GM18502 (cell line): Measurements from ENCODE around the gene ELFN1.

Experiments
- ATAC-seq: cut with Tn5 transposase; IDR thresholded peaks from one replicate; pipeline ENCODE4 v1.9.1; 2021; ENCODE audit warnings: mild to moderate bottlenecking; ENCODE audit not compliant: unreplicated experiment, poor library complexity

Gene ELFN1

GRCh38 chr7:1662101-1662500 is 8.0 kb upstream of the ELFN1 start:
- no peak for ATAC-seq

- no peak for ATAC-seq
Measured at GRCh38 chr7:1662767-1663166, 7.3 kb upstream of the ELFN1 start.

- ATAC-seq: no peak
Measured at GRCh38 chr7:1663223-1663622, 6.9 kb upstream of the ELFN1 start.

GRCh38 chr7:1663857-1664651 is 6.0 kb upstream of the ELFN1 start:
- no peak for ATAC-seq

- ATAC-seq: no peak
Measured at GRCh38 chr7:1664711-1665548, 5.1 kb upstream of the ELFN1 start.

GRCh38 chr7:1665549-1666316 is 4.3 kb upstream of the ELFN1 start:
- no peak for ATAC-seq

GRCh38 chr7:1666317-1666822 is 3.7 kb upstream of the ELFN1 start:
- no peak for ATAC-seq

GRCh38 chr7:1666823-1667565 is 3.1 kb upstream of the ELFN1 start:
- ATAC-seq: no peak

GRCh38 chr7:1667566-1668395 is 2.3 kb upstream of the ELFN1 start:
- no peak for ATAC-seq

GRCh38 chr7:1668396-1669063 is 1.5 kb upstream of the ELFN1 start:
- ATAC-seq: no peak

GRCh38 chr7:1669064-1669951 is 769 bp upstream of the ELFN1 start:
- no peak for ATAC-seq

GRCh38 chr7:1670894-1671593 is 967 bp downstream of the ELFN1 start:
- ATAC-seq: no peak

GRCh38 chr7:1671594-1672451 is 1.7 kb downstream of the ELFN1 start:
- no peak for ATAC-seq

GRCh38 chr7:1672851-1673486 is 2.9 kb downstream of the ELFN1 start:
- no peak for ATAC-seq

- ATAC-seq: no peak
Measured at GRCh38 chr7:1673581-1674118, 3.6 kb downstream of the ELFN1 start.
